Measurements from ENCODE around the gene FBRSL1.
"Not testable (repeated sequence)": the region's sequence is repeated elsewhere in the genome, so short reads cannot be mapped to it uniquely, and the experiment has no call there.

The FBRSL1 gene

DNA sequence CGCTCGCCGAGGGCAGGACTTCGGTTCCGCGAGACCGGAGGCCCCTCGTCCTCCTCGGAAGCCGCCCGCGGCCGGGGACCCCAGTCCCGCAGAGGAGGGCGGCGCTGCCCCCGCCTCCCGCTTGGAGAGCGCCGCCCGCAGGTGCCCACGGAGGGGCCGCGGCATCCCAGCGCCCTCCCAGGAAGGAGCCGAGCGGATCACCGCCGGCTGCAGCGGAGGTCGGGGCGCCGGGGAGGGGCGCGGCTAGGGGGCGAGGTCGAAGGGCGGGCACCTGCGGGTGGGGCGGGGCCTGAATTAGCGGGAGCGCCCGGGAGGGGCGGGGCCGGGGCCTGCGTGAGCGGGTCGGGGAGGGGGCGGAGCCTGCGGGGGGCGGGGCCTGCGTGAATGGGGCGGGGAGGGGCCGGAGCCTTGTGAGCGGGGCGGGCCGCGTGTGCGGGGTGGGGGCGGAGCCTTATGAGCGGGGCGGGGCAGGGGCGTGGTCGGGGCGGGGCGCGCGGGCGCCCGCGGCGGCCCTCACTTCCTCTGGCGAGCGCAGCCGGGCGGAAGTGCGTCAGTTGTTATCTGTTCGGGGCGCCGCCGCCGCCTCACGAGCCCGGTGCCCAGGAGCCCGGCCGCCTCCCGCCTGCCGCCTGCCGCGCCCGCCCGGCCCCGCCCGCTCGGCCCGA, at the start of gene FBRSL1:
FBRSL1 (plus strand) TSS at position 550 of the 665 bp plus-strand sequence.
- peak within 1 kb of the TSS; percentile 57 for H3K4me3 ChIP-seq (ENCODE audit: low read depth, low read length)

DNA sequence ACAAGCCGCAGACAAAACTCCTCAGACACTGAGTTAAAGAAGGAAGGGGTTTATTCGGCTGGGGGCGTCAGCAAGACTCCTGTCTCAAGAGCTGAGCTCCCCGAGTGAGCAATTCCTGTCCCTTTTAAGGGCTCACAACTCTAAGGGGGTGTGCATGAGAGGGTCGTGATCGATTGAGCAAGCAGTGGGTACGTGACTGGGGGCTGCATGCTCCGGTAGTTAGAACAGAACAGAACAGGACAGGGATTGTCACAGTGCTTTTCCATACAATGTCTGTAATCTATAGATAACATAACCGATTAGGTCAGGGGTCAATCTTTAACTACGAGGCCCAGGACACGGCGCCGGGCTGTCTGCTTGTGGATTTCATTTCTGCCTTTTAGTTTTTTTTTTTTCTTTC, 49.5 kb upstream of the FBRSL1 start:
- H3K4me3 ChIP-seq (ENCODE audit: low read depth, low read length), result not testable (repeated sequence)

DNA sequence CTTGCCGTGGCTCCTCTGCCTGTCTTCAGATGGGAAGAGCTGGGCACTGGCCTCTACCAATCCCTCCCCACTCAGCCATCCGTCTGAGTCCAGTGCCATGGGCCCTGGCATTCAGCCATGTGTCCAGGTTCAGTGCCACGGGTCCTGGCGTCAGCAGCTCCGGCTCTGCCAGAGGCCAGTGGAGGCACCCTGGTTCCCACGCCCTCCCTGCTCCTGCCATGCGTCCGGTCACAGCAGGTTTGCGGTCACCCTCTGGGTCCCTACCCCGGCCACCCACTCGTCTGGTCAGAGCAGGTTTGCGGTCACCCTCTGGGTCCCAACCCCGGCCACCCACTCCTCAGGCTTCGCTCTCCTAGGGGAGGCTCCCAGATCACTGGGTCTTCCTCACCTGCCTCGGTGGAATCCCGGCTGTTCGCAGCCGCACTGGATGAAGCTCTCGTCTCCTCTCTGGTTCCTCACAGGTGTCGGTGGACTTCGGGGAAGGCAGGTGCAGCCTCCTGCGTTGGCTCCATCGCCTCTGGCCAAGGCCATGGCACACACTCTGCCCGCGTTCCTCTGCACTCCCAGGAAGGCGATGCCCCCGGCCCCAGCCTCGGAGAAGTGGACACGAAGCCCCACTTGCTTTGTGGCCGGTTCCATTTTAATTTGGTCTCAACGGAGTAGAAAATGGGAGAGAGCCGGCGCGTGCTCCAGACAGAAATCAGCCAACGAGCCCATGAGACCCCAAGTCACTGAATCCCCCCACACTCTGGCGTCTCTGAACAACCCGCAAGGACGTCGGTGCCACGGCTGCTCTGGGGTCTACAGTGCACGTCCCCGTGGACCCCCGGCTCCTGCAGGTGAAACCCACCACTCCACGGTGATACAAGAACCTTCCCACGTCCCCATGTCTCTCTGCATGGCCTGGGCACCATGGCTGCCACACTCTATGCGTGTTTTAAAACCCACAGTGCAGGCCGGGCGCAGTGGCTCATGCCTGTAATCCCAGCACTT, 47.8 kb upstream of the FBRSL1 start:
- no peak overlapping the region for H3K4me3 ChIP-seq (ENCODE audit: low read depth, low read length)

DNA sequence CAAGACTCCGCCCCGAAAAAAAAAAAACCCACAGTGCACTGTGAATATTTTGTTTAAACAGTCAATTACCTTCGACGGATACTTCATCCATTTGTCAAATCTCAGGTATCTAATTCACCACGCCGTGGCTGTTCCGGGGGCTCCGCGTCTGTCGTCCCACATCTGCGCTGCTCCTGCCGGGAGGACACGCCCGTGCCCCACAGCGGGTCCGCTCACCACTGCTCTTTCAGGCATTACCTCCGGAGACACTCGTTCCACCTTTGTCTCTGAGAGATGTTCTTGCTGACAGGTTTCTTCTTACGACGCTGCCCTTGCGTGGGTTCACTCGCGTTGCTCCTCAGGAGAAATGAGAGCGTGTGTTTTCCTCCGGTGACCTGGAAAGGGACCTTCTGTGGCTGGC, 46.9 kb upstream of the FBRSL1 start:
- H3K4me3 ChIP-seq (ENCODE audit: low read depth, low read length), result no peak overlapping the region

DNA sequence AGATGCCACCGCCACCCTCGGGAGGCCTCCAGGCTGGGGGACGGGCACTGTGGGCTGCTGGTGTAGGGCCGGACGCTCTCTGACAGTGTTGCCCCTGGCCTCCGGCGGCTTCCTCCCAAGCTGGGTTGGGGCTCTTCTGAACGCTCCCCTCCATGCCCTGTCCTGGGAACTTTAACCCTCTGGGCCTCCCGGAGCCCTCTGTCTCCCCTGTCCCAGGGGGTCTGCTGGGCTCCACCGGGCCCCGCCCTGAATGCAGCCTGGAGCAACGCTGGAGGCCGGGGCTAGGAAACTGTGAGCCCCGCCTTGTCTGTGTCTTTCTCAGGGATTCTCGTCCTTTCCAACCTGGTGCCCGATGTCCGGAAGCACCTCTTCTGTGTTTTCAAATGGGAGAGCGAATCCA, 45.7 kb upstream of the FBRSL1 start:
- no peak overlapping the region for H3K4me3 ChIP-seq (ENCODE audit: low read depth, low read length)

DNA sequence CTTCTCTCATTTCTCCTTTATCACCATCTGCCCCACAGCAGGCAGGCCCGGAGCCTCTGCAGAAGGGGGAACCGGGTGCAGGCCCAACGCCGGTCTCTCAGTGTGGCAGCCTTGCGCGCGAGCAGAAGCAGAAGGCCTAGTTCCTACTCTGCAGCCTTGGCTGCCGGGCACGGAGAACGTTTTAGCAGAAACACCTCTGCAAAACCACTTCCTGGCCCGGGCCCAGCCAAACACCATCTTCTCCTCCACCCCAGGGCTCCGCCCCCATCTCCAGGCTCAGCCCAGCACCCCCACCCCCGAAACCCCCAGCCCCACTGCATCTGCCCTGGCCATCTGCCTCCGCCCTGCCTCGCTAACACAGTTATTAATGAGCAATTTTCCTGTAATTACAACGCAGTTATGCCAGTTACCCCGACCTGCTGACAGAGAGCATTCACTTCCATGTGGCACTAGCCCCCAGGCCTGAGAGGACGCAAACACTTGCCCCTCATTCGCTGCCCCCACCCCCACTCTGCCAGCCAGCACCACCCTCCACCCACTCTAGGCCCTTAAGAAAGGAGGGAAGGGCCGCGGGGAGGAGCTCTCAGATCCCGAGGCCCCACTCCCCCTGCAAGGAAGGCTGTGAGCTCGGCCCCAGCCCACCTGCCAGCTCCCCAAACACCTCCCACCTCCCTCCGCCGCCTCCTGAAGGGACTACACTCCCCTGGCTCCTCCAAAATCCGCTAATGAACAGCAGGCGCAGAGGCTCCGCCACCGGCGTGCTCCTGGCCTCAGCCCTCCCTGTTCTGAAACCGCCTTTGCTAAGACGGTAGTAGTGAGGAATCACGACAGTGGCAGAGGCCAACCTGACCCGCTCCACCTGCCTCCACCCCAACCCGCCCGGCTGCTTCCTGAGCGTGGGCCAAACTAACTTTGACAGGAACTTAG, 44.7 kb upstream of the FBRSL1 start:
- peak overlapping the region; percentile 5 for H3K4me3 ChIP-seq (ENCODE audit: low read depth, low read length)

DNA sequence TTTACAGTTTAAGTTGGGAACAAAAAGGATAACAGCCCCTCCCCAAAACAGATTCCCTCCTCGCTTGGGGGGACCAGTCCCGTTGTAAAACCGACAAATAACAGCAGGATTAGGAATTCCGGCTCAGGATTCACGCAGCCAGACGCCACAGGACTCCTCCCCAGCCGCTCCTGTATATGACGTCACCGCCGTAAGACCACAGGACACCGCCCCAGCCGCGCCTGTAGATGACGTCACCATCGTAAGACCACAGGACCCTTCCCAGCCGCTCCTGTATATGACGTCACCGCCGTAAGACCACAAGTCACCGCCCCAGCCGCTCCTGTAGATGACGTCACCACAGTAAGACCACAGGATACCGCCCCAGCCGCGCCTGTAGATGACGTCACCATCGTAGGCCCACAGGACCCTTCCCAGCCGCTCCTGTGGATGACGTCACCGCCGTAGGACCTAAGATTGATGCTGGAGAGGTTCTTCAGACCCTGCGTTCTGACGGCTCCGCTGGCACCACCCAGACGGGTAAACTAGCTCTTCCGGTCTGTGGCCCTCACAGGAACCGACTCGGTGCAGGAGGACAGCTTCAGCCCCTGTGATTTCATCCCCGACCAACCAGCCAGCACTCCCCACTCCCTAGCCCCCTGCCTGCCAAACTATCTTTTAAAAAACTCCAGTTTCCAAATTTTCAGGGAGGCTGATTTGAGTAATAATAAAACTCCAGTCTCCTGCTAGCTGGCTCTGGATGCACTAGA, 43.9 kb upstream of the FBRSL1 start:
- H3K4me3 ChIP-seq (ENCODE audit: low read depth, low read length), result peak overlapping the region; percentile 5

DNA sequence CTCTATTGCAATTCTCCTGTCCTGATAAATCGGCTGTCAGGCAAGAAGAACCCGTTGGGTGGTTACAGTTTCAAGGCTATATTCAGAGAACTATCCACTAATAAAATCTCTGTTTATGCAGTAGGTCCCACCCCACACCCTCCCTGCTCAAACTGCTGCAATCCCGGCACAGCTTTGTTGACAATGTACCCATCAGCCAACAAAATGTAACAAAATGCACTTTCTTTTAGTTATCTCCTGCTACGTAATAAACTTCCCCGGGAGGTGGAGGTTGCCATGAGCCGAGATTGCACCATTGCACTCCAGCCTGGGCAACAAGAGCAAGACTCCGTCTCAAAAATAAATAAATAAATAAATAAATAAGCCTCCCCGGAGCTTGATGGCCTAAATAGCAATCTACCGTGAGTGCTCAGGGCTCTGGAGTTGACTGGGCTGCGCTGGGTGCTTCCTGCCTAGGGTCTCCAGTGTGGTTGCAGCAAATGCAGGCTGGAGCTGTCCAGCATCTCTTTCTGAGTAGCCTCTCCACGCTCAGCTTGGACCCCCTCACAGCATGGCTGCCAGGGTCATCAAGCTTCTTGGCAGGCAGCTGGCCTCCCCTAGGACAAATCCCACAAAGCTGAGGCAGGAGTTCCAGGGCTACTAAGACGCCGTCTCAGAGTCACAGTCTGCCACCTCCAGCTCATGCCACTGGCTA, 43.2 kb upstream of the FBRSL1 start:
- H3K4me3 ChIP-seq (ENCODE audit: low read depth, low read length), result no peak overlapping the region

DNA sequence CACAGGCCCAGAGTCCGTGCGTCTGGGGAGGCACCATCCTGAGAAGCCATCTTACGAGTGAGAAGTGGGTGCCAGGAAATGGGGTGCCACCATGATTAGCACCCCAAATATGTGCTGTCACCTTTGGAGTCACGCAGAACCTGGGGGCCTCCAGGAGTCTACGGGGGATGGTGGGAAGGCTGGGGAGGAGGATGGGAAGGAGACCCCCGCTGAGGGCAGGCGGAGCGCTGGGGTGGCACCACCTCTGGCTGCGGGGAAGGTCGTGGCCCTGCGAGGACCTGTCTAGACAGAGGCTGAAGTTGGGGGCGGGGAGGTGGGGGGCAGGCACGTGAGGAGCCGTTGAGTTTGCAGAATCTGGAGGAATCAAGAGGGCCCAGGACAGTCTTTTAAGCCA, 42.6 kb upstream of the FBRSL1 start:
- no peak overlapping the region for H3K4me3 ChIP-seq (ENCODE audit: low read depth, low read length)

DNA sequence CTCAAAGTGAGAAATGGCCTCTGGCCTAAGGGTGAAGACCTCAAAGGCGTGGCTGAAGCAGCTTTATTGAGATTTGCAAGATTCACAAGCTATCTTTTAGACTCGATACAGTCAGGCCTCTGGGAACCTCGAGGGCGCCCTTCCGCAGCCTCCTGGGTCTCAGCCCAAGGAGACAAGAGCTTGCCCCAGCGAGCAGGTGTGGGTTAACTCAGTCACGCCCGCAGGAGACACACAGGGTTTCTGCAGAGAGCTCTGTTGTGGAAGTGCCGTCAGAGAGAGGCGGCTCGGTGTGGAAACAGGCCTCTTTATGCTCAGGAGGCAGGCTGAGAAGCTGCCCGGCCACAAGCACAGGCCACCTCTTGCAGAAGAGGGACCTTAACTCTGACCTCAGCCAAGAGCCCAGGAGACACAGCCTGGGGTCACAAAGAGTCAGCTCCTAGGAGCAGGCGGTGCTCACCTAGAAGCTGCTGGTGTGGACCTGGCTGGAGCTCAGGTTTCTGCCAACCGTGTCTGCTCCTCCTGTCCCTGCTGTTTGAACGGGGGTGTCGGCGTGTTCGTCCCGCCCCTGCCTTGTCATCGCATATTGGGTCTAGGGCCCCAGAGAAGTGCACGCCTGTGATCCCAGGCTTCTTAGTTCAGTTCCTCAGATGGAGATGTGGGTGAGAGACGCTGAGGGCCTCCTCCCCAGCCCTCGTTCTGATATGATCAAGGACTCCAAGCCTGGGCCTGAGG, 42.1 kb upstream of the FBRSL1 start:
- no peak overlapping the region for H3K4me3 ChIP-seq (ENCODE audit: low read depth, low read length)

DNA sequence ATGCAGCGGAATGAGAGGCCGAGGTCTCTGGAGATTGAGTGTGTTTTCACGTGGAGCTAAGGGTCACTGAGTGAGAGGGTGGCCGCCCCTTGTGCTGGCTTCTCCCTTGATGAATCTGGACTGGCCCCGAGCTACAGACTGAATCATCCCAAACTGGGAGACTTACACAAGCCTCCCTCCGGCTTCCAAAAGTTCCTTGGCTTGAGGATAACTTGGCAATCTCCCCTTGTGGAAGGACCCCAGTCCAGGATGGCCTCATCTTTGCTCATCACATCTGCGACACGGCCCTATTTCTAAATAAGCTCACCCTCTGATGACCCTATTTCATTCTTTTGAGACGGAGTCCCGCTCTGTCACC, 41.5 kb upstream of the FBRSL1 start:
- no peak overlapping the region for H3K4me3 ChIP-seq (ENCODE audit: low read depth, low read length)

DNA sequence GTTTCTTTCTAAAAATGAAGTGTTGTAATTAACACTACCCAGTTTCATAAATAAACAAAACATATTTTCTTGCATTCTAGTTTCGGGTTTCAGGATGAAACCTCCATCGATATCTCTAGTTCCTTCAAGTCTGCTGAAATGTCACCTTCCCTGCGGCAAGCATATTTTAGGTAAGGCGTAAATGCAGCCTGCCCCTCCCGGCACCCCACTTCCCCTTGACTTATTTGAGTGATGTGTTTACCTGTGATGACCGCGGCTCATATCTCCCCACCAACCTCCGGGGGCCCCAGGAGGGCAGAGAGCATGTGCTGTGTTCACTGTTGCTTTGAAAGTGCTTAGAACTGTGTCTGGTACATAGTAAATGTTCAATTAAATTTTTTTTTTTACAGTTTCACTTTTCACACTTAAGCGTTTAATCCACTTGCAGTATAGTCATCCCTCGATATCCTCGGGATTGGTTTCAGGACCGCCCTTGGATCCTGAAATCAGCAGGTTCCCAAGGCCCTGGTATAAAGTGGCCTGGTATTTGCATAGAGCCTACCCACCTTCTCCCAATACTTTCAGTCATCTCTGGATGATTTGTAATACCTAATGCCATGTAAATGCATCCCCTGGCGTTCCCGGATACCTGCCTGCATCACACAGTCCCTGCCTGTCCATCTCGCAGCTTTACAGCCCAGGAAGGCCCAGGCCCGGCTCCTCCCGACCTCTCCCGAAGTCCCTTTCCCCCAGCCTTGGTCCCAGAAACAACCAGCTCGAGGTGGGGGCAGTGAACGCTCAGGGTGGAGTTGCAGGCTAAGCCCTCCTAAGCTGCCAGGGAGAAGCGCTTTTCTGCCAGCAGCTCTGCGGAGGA, 40.2 kb upstream of the FBRSL1 start:
- H3K4me3 ChIP-seq (ENCODE audit: low read depth, low read length), result no peak overlapping the region

DNA sequence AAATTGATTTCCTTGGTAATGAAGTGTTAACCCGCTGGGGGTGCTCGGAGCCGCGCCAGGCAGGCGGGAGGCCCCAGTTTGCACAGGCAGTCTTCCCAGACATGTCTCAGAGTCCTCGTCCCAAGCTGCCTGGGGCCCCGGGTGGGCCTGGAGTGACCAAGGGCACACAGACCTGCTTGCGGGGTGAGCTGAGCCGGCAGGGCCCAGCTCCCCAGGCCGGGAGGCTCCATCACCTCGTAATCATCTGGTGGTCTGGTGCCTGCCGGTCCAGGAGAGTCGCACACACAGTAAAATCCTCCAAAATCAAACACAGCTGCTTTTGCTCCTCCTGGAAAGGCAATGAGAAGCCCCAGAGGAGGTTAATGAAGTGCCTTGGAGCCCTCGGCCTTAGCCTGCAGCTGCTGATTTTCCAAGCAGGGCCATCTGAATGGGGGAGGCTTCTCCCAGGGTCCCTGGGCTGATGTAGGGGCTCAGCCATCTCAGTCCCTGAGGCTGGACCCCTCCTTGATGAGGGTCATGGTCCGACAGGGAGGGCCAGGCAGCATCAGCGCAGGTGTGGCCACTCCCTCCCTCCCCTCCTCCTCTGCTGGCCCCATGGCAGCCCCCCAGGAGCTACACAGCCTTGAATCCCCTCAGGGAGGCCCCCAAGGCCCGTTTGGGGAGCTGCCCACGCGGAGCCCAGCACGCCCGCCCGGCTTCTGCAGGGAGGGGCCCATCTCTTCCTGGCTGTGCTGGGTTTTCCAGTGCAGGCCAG, 39.4 kb upstream of the FBRSL1 start:
- no peak overlapping the region for H3K4me3 ChIP-seq (ENCODE audit: low read depth, low read length)

DNA sequence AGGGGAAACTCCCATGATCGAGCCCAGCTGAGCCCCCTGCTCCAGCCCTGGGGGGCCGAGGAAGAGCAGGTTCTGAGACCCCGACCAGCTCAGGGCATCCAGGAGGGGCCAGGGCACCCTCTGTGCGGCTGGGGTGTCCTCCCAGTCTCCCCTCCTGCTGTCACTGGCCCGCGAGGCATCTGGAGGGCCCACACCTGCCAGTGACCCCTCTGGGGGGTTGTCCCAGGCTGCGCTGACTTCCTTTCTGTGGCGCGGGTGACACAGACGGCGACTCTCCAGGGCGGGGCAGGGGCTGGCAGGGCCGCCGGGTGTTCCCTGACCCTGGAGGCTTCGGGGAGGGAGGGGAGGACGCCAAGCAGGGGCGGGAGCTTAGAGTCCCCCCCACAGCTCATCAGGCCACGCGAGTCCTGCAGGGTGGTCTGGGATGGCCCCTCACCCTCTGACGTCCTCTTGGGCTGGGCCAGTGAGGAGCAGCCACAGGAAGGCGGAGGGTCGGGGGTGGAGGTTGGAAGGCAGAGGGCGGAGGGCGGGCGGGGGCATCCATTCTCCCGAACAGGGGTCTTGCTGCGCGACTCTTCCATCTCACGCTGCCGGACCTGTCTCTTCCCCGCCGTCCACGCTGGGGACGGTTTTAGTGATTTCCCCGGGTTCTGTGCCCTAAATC, 38.6 kb upstream of the FBRSL1 start:
- H3K4me3 ChIP-seq (ENCODE audit: low read depth, low read length), result no peak overlapping the region

DNA sequence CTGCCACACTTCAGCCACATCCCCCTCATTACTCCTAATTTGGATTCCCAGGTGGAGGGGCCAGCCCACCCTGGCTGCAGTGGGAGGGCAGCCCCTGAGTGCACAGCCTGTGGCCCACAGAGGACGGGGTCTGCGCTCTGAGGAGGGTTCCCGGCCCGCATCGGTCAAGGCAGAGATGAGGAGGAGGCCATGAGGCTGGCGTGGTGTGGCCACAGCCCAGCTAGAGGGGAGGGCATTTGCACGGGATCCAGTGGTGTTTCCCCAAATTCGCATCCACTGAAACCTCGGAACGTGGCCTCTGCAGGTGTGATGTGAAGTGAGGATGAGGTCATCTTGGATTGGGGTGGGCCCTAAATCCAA, 38.1 kb upstream of the FBRSL1 start:
- no peak overlapping the region for H3K4me3 ChIP-seq (ENCODE audit: low read depth, low read length)

DNA sequence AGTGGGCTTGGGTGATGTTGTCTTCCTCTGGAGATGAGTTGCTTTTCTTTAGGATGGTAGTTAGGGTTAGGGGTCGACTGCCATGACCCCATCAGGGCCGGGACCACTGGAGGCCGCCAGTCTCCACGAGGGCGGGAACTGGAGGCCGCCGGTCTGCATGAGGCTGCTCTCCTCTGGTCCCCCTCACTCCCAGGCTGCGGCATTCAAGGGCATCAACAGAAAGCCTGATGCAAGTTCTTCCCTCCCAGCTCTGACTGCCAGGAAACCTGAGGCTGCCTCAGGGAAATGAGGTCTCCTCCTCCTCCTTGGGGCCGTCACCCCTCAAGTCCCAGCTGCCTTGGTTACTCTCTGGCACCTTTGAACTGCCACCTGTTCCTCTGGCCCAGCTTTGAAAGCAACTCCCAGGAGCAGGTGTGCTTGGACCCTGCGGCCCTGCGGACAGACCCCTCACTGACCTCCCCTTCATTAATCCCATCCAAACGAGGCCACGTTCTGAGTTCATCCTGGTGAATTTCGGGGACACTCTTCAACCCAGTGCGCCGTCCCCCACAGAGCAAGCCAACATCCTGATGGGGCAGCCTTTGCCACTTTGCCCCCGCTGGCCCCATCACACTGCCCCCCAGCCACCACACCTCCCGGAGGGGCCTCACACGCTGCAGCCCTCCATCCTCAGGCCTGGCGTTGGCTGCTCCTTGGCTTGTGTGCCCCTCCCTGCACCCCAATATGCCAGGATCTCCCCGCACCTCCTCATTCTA, 37.2 kb upstream of the FBRSL1 start:
- no peak overlapping the region for H3K4me3 ChIP-seq (ENCODE audit: low read depth, low read length)

All from iPS-11a (cell line).